SK-N-SH (cell line): Measurements from ENCODE around the gene CA9. TPM values are rescaled to one million over a fixed set of nuclear protein-coding genes. Genes with fewer than 3 reads are reported as not detected.

Experiments used
- CTCF ChIA-PET: fragments of 300-600, 350-600 bp; formaldehyde crosslinking; extraction: SDS; loops from one replicate; lab custom pipeline; 2021; lab: Yijun Ruan, JAX
- POLR2A ChIA-PET: fragments of 350-600 bp; sonication (Branson Sonifier 250); formaldehyde crosslinking; extraction: SDS; loops from one replicate; lab custom pipeline; 2020; ENCODE audit warnings: antibody characterized with exemption, inconsistent platforms; lab: Yijun Ruan, JAX
- DNase-seq: peaks from one replicate; pipeline ENCODE4 v3.0.0; 2012
- H2AFZ ChIP-seq: fragments of 200-600 bp; sonication (generic); 2 replicates; pipeline ENCODE4 v1.8.1; 2016; ENCODE audit warnings: antibody characterized with exemption, mild to moderate bottlenecking, low read depth
- H3F3A ChIP-seq: fragments of 200-600 bp; sonication (generic); replicated peaks from 2 replicates; pipeline ENCODE3; 2016; ENCODE audit warnings: antibody characterized with exemption, mild to moderate bottlenecking; ENCODE audit not compliant: insufficient read depth
- H3K27ac ChIP-seq, 2 experiments: fragments of 200-500 bp in 1 of 2; fragments of 200-600 bp in 1 of 2; sonication (Bioruptor generic) in 1 of 2; sonication (generic), shearing (Covaris generic) in 1 of 2; 2 replicates each; pipeline versions ENCODE4 v1.5.1 to v1.6.1; 2014 to 2016; ENCODE audit warnings: low read depth in 2 of 2, inconsistent platforms in 1 of 2, low read length in 1 of 2, mild to moderate bottlenecking in 1 of 2, mixed read lengths in 1 of 2
- H3K27me3 ChIP-seq: fragments of 200-600 bp; sonication (generic), shearing (Covaris generic); 2 replicates; pipeline ENCODE4 v1.6.1; 2016; ENCODE audit warnings: mixed run types; ENCODE audit not compliant: insufficient read depth
- H3K36me3 ChIP-seq, 2 experiments: fragments of 200-500 bp in 1 of 2; fragments of 200-600 bp in 1 of 2; sonication (Bioruptor generic) in 1 of 2; sonication (generic) in 1 of 2; replicated peaks in 1 of 2; 2 replicates each; pipeline versions ENCODE3 to v1.5.1; 2014 to 2016; ENCODE audit warnings: low read length in 1 of 2, mild to moderate bottlenecking in 1 of 2; ENCODE audit not compliant: insufficient read depth in 2 of 2, control insufficient read depth in 1 of 2
- H3K4me1 ChIP-seq, 2 experiments: fragments of 200-500 bp in 1 of 2; fragments of 200-600 bp in 1 of 2; sonication (Bioruptor generic) in 1 of 2; sonication (generic), shearing (Covaris generic) in 1 of 2; 2 replicates each; pipeline versions ENCODE4 v1.5.1 to v1.6.1; 2014 to 2016; ENCODE audit warnings: low read depth in 1 of 2, low read length in 1 of 2, mixed run types in 1 of 2; ENCODE audit not compliant: insufficient read depth in 2 of 2, control insufficient read depth in 1 of 2
- H3K4me2 ChIP-seq: fragments of 200-600 bp; sonication (generic), shearing (Covaris generic); 2 replicates; pipeline ENCODE4 v1.6.1; 2017; ENCODE audit warnings: mixed run types
- H3K4me3 ChIP-seq, 2 experiments: fragments of 200-500 bp in 1 of 2; fragments of 200-600 bp in 1 of 2; sonication (Bioruptor generic) in 1 of 2; sonication (generic), shearing (Covaris generic) in 1 of 2; 2 replicates each; pipeline versions ENCODE4 v1.5.1 to v1.8.1; 2014 to 2016; ENCODE audit warnings: low read depth in 2 of 2, inconsistent platforms in 1 of 2, low read length in 1 of 2, mild to moderate bottlenecking in 1 of 2, mixed read lengths in 1 of 2, moderate library complexity in 1 of 2
- H3K79me2 ChIP-seq: fragments of 200-600 bp; sonication (generic); 2 replicates; pipeline ENCODE4 v1.8.1; 2017; ENCODE audit warnings: mild to moderate bottlenecking; ENCODE audit not compliant: insufficient read depth
- H3K9ac ChIP-seq: fragments of 200-600 bp; sonication (generic); 2 replicates; pipeline ENCODE4 v1.6.1; 2017; ENCODE audit warnings: mixed run types
- H3K9me2 ChIP-seq: fragments of 200-600 bp; sonication (generic); 2 replicates; pipeline ENCODE4 v1.6.1; 2017; ENCODE audit warnings: mixed run types
- H3K9me3 ChIP-seq: fragments of 200-600 bp; sonication (generic); 2 replicates; pipeline ENCODE4 v1.6.1; 2017; ENCODE audit warnings: mixed run types, mild to moderate bottlenecking, moderate library complexity
- H4K20me1 ChIP-seq: fragments of 200-600 bp; sonication (generic); 2 replicates; pipeline ENCODE4 v1.6.1; 2017; ENCODE audit warnings: mild to moderate bottlenecking, mixed run types; ENCODE audit not compliant: insufficient read depth
- FOSL2 ChIP-seq: IDR thresholded peaks from 2 replicates; pipeline ENCODE4 v1.4.0; 2012; ENCODE audit warnings: low read depth, mild to moderate bottlenecking, moderate library complexity, borderline replicate concordance
- FOXM1 ChIP-seq: IDR thresholded peaks from 2 replicates; pipeline ENCODE4 v1.4.0; 2012; ENCODE audit warnings: low read depth, mild to moderate bottlenecking
- NFIC ChIP-seq: IDR thresholded peaks from 2 replicates; pipeline ENCODE4 v1.4.0; 2012; ENCODE audit warnings: borderline replicate concordance
- RXRA ChIP-seq: IDR thresholded peaks from 2 replicates; pipeline ENCODE4 v1.4.0; 2012; ENCODE audit warnings: low read depth, mild to moderate bottlenecking, borderline replicate concordance
- USF1 ChIP-seq: IDR thresholded peaks from 2 replicates; pipeline ENCODE4 v1.4.0; 2012; ENCODE audit warnings: low read depth, borderline replicate concordance
- WGBS: methylation state at CpG from one replicate; pipeline ENCODE4 v1.1.6; 2017; ENCODE audit warnings: low lambda C conversion rate; 5-methylcytosine and 5-hydroxymethylcytosine counted together
- polyA plus RNA-seq, 3 experiments: library from polyadenylated mRNA; depleted of rRNA; stranded (reverse); fragments of >200 nt; gene quantifications; 2 replicates each; pipeline ENCODE4 v1.2.3, GENCODE V29; 2012
- TF ChIP-seq, protein P1 (sequence below): IDR thresholded peaks from 2 replicates; pipeline ENCODE4 v1.4.0; 2012; ENCODE audit warnings: low read depth, borderline replicate concordance

Gene CA9
- polyA plus RNA-seq, 1 of the 3 experiments (the other 2 are of a cell fraction), result 1.4 TPM

DNA sequence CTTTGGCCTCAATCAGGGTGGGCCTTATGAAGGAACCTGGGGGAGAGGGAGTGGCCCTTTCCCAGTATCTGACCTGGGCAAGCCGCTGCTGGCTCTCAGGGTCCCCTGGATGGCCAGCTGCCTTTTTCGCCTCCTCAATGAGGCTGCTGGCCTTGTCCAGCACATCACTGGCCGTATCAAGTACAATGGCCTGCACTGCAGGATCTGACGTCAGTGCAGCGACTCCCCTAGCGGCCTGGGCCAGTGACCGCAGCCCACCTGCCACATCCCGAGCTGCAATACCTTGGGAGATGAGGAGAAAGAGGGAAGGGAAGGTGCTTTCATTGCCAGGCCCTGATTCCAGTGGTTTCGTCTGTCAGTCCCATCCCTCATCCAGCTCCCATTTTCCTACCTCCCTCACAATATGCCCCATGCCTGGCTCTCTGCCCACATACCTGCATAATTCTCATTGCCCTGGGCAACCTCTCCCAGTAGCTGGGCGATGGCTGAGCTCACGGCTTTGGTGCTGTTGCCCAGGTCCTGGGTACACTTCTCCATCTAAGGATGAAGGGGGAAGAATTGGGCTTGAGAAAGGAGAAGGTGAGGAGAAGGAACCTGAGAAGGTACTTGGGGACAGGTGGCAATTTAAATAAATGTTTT is 39.2 kb downstream of the CA9 start:
- ChIA-PET CTCF (interaction anchor here (0.7 to 19.9 kb wide), 5 partner anchors 17 to 113 kb away, joined by 3 to 183 read pairs (median 4); partner anchors contain the start of genes CCDC107, CREB3, RMRP and TLN1), POLR2A (interaction anchor here (0.8 to 1.1 kb wide), 2 partner anchors 16 to 21 kb away, joined by 3 read pairs; no protein-coding TSS in a partner anchor)
- Histone ChIP-seq H3K9ac (no peak overlapping the region), H3F3A (peaks cover 11% of the 10 kb centered on the region), H3K36me3 (peaks cover 66 to 84% of the 10 kb centered on the region in 2 experiments), H3K9me3 (no peaks in the 10 kb centered on the region), H3K4me3 (no peak overlapping the region), H3K9me2 (no peaks in the 10 kb centered on the region), H3K4me2 (no peak overlapping the region), H4K20me1 (no peaks in the 10 kb centered on the region), H3K4me1 (no peaks in the 10 kb centered on the region), H2AFZ (no peak overlapping the region), H3K27me3 (no peaks in the 10 kb centered on the region), H3K79me2 (no peaks in the 10 kb centered on the region; the same call in 1 of the 2 replicates), H3K27ac (no peak overlapping the region)
- TF ChIP-seq RXRA (no peak), USF1 (no peak), NFIC (no peak)
- TF ChIP-seq, protein P1, sequence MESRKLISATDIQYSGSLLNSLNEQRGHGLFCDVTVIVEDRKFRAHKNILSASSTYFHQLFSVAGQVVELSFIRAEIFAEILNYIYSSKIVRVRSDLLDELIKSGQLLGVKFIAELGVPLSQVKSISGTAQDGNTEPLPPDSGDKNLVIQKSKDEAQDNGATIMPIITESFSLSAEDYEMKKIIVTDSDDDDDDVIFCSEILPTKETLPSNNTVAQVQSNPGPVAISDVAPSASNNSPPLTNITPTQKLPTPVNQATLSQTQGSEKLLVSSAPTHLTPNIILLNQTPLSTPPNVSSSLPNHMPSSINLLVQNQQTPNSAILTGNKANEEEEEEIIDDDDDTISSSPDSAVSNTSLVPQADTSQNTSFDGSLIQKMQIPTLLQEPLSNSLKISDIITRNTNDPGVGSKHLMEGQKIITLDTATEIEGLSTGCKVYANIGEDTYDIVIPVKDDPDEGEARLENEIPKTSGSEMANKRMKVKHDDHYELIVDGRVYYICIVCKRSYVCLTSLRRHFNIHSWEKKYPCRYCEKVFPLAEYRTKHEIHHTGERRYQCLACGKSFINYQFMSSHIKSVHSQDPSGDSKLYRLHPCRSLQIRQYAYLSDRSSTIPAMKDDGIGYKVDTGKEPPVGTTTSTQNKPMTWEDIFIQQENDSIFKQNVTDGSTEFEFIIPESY, result no peak
- 96% methylated on average over 10 of the region's 11 CpGs for WGBS
- DNase-seq, result no peak

DNA sequence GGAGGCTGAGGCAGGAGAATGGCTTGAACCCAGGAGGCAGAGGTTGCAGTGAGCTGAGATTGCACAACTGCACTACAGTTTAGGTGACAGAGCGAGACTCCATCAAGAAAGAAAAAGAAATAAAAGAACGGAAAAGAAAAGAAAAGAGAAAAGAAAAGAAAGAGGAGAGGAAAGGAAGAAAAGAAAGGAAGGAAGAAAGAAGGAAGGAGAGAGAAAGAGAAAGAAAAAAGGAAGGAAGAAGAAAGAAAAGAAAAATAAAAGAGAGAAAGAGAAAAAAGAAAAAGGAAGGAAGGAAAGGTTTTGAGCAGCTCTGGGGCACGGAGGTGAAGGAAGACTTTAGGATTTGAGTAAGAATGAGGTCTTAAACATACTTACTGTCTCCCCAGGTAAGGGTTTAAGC is 39.9 kb downstream of the CA9 start:
- no peak for DNase-seq
- H3K36me3 ChIP-seq, result peaks cover 65 to 84% of the 10 kb centered on the region in 2 experiments
- H3K9me3 ChIP-seq, result no peaks in the 10 kb centered on the region
- no peak overlapping the region for H3K4me2 ChIP-seq
- H3F3A ChIP-seq, result peaks cover 9% of the 10 kb centered on the region
- no peaks in the 10 kb centered on the region; the same call in 1 of the 2 replicates for H3K79me2 ChIP-seq
- no peaks in the 10 kb centered on the region for H3K27me3 ChIP-seq
- no peak for TF ChIP-seq FOSL2
- TF ChIP-seq, protein P1, result no peak
- TF ChIP-seq FOXM1, result no peak
- no peaks in the 10 kb centered on the region for H4K20me1 ChIP-seq
- no peak overlapping the region for H3K27ac ChIP-seq
- no peak overlapping the region for H3K4me3 ChIP-seq
- ChIA-PET POLR2A (interaction anchor here (1.1 to 1.5 kb wide), 2 partner anchors 14 to 17 kb away, joined by 3 read pairs; no protein-coding TSS in a partner anchor), CTCF (interaction anchor here (1.4 to 19.9 kb wide), 3 partner anchors 16 to 56 kb away, joined by 4 to 183 read pairs (median 68); partner anchors contain the start of genes CCDC107, CREB3, RMRP and TLN1)
- no peaks in the 10 kb centered on the region for H3K9me2 ChIP-seq
- no peak overlapping the region for H3K9ac ChIP-seq
- 80% methylated on average over 3 of the region's 3 CpGs for WGBS
- H3K4me1 ChIP-seq, result no peaks in the 10 kb centered on the region
- no peak overlapping the region for H2AFZ ChIP-seq
